HL-60 (cell line): ENCODE data around the gene ENOSF1.
"Not testable (repeated sequence)": the region's sequence is repeated elsewhere in the genome, so short reads cannot be mapped to it uniquely, and the experiment has no call there.

Source experiments
- DNase-seq, 2 experiments: peaks; one replicate each; pipeline ENCODE4 v3.0.0-alpha.2; 2010 to 2020; ENCODE audit warnings: low read depth in 1 of 2, low spot score in 1 of 2
- H3K27ac ChIP-seq: fragments of 250-450 bp; sonication (Bioruptor Pico); replicated peaks from 2 replicates; pipeline ENCODE4 v1.5.1; 2020; ENCODE audit warnings: mild to moderate bottlenecking, moderate library complexity
- H3K27me3 ChIP-seq: fragments of 250-450 bp; sonication (Bioruptor Pico); 2 replicates; pipeline ENCODE4 v1.5.1; 2021; ENCODE audit warnings: mild to moderate bottlenecking, moderate library complexity; ENCODE audit not compliant: insufficient read depth, poor library complexity, severe bottlenecking
- H3K4me3 ChIP-seq: replicated peaks from 2 replicates; pipeline ENCODE4 v1.5.1; 2011; ENCODE audit warnings: mild to moderate bottlenecking, control low read depth, low read length; ENCODE audit not compliant: insufficient read depth
- CTCF ChIP-seq: IDR thresholded peaks from one replicate; pipeline ENCODE4 v1.5.1; 2011; ENCODE audit warnings: low read length, control low read depth, inconsistent platforms; ENCODE audit not compliant: insufficient read depth
- GABPA ChIP-seq: IDR thresholded peaks from 2 replicates; pipeline ENCODE4 v1.6.1; 2012; ENCODE audit warnings: low read depth
- POLR2AphosphoS5 ChIP-seq: IDR thresholded peaks from 2 replicates; pipeline ENCODE4 v1.6.1; 2012; ENCODE audit warnings: low read depth
- REST ChIP-seq: IDR thresholded peaks from 2 replicates; pipeline ENCODE4 v1.6.1; 2012; ENCODE audit warnings: low read depth; ENCODE audit not compliant: insufficient replicate concordance
- SPI1 ChIP-seq: IDR thresholded peaks from 2 replicates; pipeline ENCODE4 v1.6.1; 2012; ENCODE audit warnings: low read depth, mild to moderate bottlenecking, borderline replicate concordance

Gene ENOSF1

GRCh38 chr18:685438-685837 lies 27.0 kb downstream of the ENOSF1 start:
- no peak for DNase-seq
- no peak for TF ChIP-seq CTCF
- TF ChIP-seq SPI1: no peak
- no peak for TF ChIP-seq REST
- no peak for TF ChIP-seq GABPA
- TF ChIP-seq POLR2AphosphoS5: no peak
- Histone ChIP-seq H3K4me3 (no peak overlapping the region), H3K27ac (no peak overlapping the region), H3K27me3 (no peaks in the 10 kb centered on the region)

- DNase-seq: no peak
- Histone ChIP-seq H3K4me3 (no peak overlapping the region), H3K27me3 (no peaks in the 10 kb centered on the region), H3K27ac (no peak overlapping the region)
- no peak; the same call in 1 of the 2 replicates for TF ChIP-seq POLR2AphosphoS5
- TF ChIP-seq REST: no peak
- TF ChIP-seq SPI1: no peak
- TF ChIP-seq GABPA: no peak
- no peak for TF ChIP-seq CTCF
Observed at GRCh38 chr18:683531-683930, 28.9 kb downstream of the ENOSF1 start.

GRCh38 chr18:682833-683232 lies 29.6 kb downstream of the ENOSF1 start:
- Histone ChIP-seq H3K27ac (no peak overlapping the region), H3K4me3 (no peak overlapping the region), H3K27me3 (no peaks in the 10 kb centered on the region)
- no peak for DNase-seq
- TF ChIP-seq SPI1 (no peak), GABPA (no peak), POLR2AphosphoS5 (no peak), CTCF (no peak), REST (no peak)

GRCh38 chr18:682416-682815 lies 30.0 kb downstream of the ENOSF1 start:
- not testable (repeated sequence) for H3K27me3 ChIP-seq, DNase-seq, H3K4me3 ChIP-seq, H3K27ac ChIP-seq
